ENCODE measurements around the gene SKAP2. TPM values are rescaled to one million over a fixed set of nuclear protein-coding genes. Genes with fewer than 3 reads are reported as not detected.

The SKAP2 gene
- total RNA-seq, 1 experiment from 2014 or later, result 9.6 TPM

DNA sequence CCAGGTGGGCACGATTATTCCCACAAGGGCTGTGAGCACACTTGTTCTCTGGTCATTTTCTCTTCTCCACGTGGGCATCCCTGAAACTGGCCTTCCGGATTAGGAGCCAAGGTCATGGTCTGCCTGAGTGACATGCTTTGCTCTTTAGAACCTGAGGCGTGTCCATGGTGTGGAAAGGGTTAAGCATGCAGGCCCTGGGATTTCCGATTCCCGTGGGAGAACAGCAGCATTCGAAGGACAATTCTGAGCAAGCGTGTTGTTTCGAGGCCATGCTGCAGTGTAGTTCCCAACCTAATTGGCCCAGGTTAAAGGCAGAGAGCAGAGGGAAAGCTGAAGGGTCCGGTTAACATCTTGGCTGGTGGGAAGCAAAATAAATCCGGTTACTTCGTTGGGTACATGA lies 245.9 kb downstream of the SKAP2 start:
- Histone ChIP-seq H3F3A (ENCODE audit: low read length, unreplicated experiment) (no peaks in the 10 kb centered on the region), H3K9me3 (ENCODE audit: low read length) (no peaks in the 10 kb centered on the region), H3K36me3 (ENCODE audit: low read depth, low read length) (no peaks in the 10 kb centered on the region), H3K9me2 (replicated peaks; ENCODE audit: low read length) (no peaks in the 10 kb centered on the region), H3K9ac (ENCODE audit: low read length) (no peak overlapping the region), H3K27ac (ENCODE audit: low read length) (no peak overlapping the region), H3K4me1 (ENCODE audit: insufficient read depth, low read length) (no peaks in the 10 kb centered on the region), H3K27me3 (ENCODE audit: low read length) (no peaks in the 10 kb centered on the region), H4K20me1 (ENCODE audit: low read length) (no peaks in the 10 kb centered on the region), H3K4me3 (ENCODE audit: low read length) (no peak overlapping the region), H3K79me2 (ENCODE audit: low read length) (no peaks in the 10 kb centered on the region), H3K4me2 (ENCODE audit: low read length) (no peak overlapping the region), H2AFZ (ENCODE audit: low read length) (no peak overlapping the region)
- no peak for DNase-seq
- intact Hi-C loops (cut with micrococcal nuclease), result no loop called here
- no TSS peak for BruUV-seq (replicated peaks)
- ATAC-seq, result no peak
- POLR2A ChIA-PET (ENCODE audit: unreplicated experiment), result no interaction called here
- TF ChIP-seq, protein P1, sequence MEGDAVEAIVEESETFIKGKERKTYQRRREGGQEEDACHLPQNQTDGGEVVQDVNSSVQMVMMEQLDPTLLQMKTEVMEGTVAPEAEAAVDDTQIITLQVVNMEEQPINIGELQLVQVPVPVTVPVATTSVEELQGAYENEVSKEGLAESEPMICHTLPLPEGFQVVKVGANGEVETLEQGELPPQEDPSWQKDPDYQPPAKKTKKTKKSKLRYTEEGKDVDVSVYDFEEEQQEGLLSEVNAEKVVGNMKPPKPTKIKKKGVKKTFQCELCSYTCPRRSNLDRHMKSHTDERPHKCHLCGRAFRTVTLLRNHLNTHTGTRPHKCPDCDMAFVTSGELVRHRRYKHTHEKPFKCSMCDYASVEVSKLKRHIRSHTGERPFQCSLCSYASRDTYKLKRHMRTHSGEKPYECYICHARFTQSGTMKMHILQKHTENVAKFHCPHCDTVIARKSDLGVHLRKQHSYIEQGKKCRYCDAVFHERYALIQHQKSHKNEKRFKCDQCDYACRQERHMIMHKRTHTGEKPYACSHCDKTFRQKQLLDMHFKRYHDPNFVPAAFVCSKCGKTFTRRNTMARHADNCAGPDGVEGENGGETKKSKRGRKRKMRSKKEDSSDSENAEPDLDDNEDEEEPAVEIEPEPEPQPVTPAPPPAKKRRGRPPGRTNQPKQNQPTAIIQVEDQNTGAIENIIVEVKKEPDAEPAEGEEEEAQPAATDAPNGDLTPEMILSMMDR (conservative IDR thresholded peaks at IDR 0.05; ENCODE audit: low read depth, low read length), result no peak
- no peak for TF ChIP-seq EZH2phosphoT487 (IDR thresholded peaks at IDR 0.05; ENCODE audit: borderline replicate concordance, low read length)
- TF ChIP-seq EZH2 (IDR thresholded peaks at IDR 0.05; ENCODE audit: low read length, unreplicated experiment), result no peak
- CTCF ChIA-PET, result no interaction called here

Other genes with a start within 250 kb of the SKAP2 start
- gene HOXA1, start 231.4 kb upstream of the SKAP2 start, total RNA-seq (2014; rRNA removed), result 1.4 and 2.0 TPM in 2 replicates
- 0.07 and 1.8 TPM in 2 replicates for gene HOXA2, start 238.1 kb upstream of the SKAP2 start, total RNA-seq (2014; rRNA removed)